ENCODE measurements around the gene ODAD3.
"Not testable (repeated sequence)": the region's sequence is repeated elsewhere in the genome, so short reads cannot be mapped to it uniquely, and the experiment has no call there.

ODAD3 gene

GRCh38 chr19:11418549-11419506, 16.1 kb downstream of the ODAD3 start, which contains the start of gene RGL3:
Gene RGL3, minus strand, starts transcription at chr19:11419314. Its CDS starts 36 bp downstream, at chr19:11419278.
- no peak for DNase-seq (ENCODE audit: extremely low read depth, low read depth)

DNA sequence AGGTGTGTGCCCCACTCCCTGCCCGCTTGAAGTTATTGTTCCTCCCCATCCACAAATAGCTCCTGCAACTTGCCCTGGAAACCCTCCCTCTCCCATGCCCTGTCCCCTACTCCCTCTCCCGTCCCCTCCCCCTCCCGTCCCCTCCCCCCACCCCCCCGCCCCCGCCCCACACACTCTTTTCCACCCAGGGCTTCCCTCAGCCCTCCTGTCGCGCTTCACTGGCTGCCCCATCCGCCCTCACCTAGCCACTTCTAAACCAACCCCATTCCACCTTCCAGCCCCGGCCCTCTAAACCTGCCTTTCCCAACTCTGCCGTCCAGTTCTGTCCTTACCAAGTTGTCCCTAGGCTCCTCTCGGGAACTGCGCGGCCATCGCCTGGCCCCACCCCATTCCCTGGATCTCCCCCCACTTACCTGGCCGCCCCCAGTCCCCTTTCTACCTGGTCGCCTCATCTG, 16.8 kb downstream of the ODAD3 start:
- TF ChIP-seq, protein P1, sequence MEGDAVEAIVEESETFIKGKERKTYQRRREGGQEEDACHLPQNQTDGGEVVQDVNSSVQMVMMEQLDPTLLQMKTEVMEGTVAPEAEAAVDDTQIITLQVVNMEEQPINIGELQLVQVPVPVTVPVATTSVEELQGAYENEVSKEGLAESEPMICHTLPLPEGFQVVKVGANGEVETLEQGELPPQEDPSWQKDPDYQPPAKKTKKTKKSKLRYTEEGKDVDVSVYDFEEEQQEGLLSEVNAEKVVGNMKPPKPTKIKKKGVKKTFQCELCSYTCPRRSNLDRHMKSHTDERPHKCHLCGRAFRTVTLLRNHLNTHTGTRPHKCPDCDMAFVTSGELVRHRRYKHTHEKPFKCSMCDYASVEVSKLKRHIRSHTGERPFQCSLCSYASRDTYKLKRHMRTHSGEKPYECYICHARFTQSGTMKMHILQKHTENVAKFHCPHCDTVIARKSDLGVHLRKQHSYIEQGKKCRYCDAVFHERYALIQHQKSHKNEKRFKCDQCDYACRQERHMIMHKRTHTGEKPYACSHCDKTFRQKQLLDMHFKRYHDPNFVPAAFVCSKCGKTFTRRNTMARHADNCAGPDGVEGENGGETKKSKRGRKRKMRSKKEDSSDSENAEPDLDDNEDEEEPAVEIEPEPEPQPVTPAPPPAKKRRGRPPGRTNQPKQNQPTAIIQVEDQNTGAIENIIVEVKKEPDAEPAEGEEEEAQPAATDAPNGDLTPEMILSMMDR (IDR thresholded peaks at IDR 0.05; ENCODE audit: low read depth, low read length): no peak
- DNase-seq (ENCODE audit: extremely low read depth, low read depth): no peak

More at GRCh38 chr19:11418549-11419506, 16.1 kb downstream of the ODAD3 start, which contains the start of gene RGL3:
- TF ChIP-seq, protein P1 (IDR thresholded peaks at IDR 0.05; ENCODE audit: low read depth, low read length): no peak

GRCh38 chr19:11416346-11417052, 18.4 kb downstream of the ODAD3 start:
- no peak for DNase-seq (ENCODE audit: extremely low read depth, low read depth)
- TF ChIP-seq, protein P1 (IDR thresholded peaks at IDR 0.05; ENCODE audit: low read depth, low read length): no peak

DNA sequence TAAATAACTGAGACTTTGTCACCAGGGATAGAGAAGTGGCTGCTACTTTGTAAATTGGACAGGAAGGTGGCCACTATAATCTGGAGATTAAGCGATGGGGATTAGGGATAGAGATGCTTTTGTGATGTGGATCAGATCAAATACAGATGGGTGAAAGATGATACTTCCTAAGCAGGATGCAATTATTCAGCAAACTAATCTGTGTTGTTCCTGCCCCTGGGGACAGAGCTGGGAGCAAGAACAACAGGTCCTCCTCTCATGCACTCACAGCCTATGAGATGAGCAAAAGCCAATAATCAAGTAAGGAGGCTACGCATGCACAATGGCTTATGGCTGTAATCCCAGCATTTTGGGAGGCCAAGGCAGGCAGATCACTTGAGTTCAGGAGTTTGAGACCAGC, 20.4 kb downstream of the ODAD3 start:
- TF ChIP-seq, protein P1 (IDR thresholded peaks at IDR 0.05; ENCODE audit: low read depth, low read length): no peak
- DNase-seq (ENCODE audit: extremely low read depth, low read depth): no peak

- DNase-seq (ENCODE audit: extremely low read depth, low read depth): no peak
Measured at GRCh38 chr19:11410682-11411081, 24.2 kb downstream of the ODAD3 start.

DNA sequence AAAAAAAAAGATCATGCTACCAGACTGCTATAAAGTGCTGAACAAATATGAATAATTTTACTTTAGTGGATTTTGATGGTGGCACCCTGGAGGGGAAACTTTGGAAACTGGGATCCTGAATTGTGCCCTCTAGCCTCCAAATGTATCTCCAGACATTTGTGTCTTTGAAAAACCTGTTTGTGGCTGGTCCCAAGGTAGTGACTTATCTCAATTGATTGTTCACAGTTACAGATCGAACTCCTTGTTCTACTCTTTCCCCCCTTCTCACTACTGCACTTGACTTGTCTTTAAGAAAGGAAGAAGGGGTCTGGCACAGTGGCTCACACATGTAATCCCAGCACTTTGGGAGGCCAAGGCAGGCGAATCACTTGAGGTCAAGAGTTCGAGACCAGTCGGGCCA, 26.3 kb downstream of the ODAD3 start:
- DNase-seq (ENCODE audit: extremely low read depth, low read depth): no peak
- TF ChIP-seq, protein P1 (IDR thresholded peaks at IDR 0.05; ENCODE audit: low read depth, low read length): no peak

More at GRCh38 chr19:11410682-11411081, 24.2 kb downstream of the ODAD3 start:
- TF ChIP-seq, protein P1 (IDR thresholded peaks at IDR 0.05; ENCODE audit: low read depth, low read length): no peak

- not testable (repeated sequence) for DNase-seq (ENCODE audit: extremely low read depth, low read depth)
Measured at GRCh38 chr19:11406703-11407236, 28.2 kb downstream of the ODAD3 start.
